SIG-M5 (cell line): ENCODE measurements around the gene ACBD5.
A peak's percentile ranks its signal among the peaks of the same experiment; 100 is the strongest.
"Not testable (repeated sequence)": the region's sequence is repeated elsewhere in the genome, so short reads cannot be mapped to it uniquely, and the experiment has no call there.

Experiments
- DNase-seq: peaks from one replicate; lab custom pipeline; 2025; lab: John Stamatoyannopoulos, UW

Gene ACBD5

GRCh38 chr10:27240212-27241009 is at the start of gene ACBD5:
Gene ACBD5 (minus strand): TSS chr10:27240797. CDS start chr10:27240688, 109 bp downstream.
- DNase-seq = peak; percentile 25

DNA sequence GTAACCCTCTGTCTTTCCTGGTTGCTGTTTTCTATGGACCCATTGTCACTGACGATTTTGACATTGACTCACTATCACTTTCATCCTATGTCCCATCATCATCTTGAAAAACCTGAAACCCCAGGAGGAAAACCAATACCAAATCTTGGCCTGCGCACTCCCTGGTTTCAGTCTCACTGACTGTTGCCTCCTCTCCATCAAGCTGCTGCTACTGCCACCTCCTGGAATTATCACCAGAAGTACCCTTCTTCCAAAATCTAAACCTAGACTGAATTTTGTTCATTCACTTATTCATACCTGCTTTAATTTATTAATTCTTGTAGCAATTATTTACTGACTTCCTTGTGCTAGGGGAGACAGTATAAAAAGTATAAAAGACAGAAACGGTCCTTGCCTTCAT is 44.5 kb upstream of the ACBD5 start:
- no peak for DNase-seq

- no peak for DNase-seq
Observed at GRCh38 chr10:27276581-27276980, 36.0 kb upstream of the ACBD5 start.

DNA sequence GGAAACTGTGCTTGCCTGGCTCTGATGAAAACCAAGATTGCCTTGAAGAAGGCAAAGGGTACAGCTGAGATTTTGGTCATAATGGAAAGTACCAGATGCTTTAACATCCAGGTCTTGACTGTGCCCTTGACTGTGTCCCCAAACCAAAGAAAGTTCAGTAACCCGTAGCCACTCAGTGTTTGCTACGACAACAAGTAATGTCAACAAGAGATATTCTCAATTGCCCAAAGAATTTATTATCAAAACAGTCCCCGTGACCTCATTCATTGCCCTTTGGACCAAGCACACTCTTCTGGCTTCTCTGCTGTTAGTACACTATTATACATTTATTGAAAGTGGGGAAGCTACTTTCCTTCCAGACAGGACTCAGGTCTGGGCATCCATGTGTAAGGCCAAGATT is 25.4 kb upstream of the ACBD5 start:
- DNase-seq = not testable (repeated sequence)

- DNase-seq = not testable (repeated sequence)
Observed at GRCh38 chr10:27262788-27263187, 22.2 kb upstream of the ACBD5 start.

DNA sequence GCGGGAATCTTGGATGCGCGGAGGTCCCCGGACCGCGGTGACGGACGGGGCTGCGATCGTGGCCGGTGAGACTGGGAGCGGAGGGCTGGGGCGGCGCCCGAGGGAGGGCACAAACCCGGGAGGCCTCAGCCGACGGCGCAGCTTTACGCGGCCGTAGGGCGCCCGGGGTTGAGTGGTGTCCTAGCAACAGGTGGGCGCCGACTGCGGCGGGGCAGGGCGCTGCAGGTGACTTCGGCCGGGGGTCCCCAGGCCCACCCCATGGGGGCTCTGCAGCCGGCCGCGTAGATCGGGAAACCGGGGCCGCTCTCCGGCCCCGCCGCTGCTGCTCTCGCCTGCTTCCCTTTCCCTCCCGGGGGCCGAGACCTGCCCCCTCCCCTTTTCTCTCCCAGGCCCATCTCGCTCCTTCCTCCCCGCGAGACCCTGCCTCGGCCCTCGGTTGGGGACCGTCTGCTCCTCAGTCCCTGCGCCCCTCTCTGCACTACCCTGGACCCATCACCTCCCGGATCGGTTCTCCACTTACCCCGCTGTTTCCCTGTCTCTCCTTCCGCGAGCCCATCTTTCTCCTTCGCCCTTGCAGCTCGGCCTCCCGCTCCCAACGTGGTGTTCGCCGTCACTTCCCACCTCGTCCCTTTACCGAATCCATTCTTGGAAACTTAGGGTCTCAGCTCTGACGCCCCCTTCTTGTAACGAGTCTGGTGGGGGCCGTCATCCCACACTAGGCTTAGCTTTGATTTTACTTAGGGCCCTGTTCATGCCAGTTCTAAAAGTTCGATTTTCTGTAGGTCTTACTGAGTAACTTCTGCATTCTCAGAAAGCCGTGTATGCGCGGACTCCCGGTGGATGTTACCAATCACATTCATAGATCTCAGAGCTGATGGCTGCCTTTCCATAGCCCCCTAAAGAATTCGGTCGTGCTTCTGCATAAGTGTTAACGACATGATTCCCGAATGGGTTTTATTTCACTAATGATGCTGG is 18.5 kb upstream of the ACBD5 start:
- DNase-seq = no peak

DNA sequence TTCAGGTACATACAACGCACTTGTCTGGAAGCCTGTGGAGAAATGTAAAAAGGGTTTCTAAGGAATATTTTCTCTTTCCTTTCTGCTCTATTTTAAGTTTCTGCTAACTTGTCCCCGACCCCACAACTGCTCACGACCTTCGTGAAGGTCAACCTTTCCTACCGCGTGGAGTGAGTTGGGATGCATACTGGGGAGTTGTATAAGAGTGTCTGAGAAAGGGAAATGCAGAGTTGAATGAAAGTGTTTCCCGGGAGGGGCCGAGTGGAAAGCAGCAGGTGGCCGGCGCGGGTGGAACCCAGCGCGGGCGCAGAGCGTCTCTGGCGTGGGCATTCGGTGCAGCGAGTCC is 17.9 kb upstream of the ACBD5 start:
- no peak for DNase-seq

- no peak for DNase-seq
Observed at GRCh38 chr10:27256299-27257189, 15.9 kb upstream of the ACBD5 start.

GRCh38 chr10:27253576-27253975 is 13.0 kb upstream of the ACBD5 start:
- no peak for DNase-seq

DNA sequence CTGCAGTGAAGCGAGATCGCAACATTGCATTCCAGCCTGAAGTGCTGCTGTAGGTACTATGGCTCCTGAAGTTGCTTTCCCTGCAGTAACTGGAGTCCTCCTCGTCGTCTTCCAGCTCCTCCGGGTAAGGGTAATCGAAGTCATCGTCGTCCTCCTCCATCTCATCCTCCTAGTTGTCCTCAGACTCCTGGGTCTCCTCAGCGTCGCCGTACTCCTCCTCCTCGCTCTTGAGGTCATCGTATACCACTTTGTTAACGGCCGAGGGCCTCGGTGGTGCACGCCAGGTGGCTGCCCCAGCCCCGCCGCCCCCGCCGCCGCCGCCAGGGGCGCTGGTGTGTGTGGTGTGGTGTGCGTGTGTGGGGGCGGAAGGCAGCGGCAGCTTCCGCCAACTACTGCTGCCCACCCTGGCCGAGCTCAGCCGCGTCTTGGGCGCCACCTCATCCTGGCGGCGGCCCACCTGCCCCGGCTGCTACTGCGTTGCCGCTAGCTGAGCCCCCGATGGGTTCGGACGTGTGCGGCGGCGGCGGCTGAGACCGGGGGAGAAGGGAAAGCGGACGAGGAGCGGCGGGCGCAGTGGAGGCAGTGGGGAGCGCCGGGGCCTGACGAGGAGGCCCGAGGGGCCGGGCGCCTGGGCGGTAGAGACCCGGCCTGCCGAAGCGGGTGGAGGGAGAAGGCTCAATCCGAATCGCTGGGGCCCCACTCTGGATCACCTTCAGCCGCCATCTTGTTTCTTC is 11.8 kb upstream of the ACBD5 start:
- no peak for DNase-seq

- no peak for DNase-seq
Observed at GRCh38 chr10:27251554-27251953, 11.0 kb upstream of the ACBD5 start.

DNA sequence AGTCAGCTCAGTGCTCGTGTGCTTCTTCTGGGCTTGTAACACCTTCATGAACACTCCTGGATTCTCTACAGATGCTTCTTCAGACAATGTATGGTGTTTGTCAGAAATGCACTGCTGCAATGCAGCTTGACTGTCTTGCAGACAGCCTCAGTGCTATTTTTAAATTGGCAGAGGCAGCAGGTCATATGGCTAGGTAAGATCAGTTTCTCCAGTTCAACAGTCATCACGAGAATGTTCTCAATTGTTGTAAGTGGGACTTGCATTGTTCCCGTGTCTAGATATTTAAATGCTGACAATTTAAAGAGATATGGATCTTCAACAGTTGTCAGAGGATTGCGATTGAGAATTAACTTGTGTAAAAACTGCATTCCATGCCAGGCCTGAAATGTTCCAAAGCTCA is 7.6 kb upstream of the ACBD5 start:
- DNase-seq = no peak

- no peak for DNase-seq
Observed at GRCh38 chr10:27247441-27247840, 6.8 kb upstream of the ACBD5 start.

GRCh38 chr10:27247006-27247405 is 6.4 kb upstream of the ACBD5 start:
- no peak for DNase-seq

- no peak for DNase-seq
Observed at GRCh38 chr10:27245836-27246235, 5.2 kb upstream of the ACBD5 start.

GRCh38 chr10:27244976-27245375 is 4.4 kb upstream of the ACBD5 start:
- DNase-seq = no peak

DNA sequence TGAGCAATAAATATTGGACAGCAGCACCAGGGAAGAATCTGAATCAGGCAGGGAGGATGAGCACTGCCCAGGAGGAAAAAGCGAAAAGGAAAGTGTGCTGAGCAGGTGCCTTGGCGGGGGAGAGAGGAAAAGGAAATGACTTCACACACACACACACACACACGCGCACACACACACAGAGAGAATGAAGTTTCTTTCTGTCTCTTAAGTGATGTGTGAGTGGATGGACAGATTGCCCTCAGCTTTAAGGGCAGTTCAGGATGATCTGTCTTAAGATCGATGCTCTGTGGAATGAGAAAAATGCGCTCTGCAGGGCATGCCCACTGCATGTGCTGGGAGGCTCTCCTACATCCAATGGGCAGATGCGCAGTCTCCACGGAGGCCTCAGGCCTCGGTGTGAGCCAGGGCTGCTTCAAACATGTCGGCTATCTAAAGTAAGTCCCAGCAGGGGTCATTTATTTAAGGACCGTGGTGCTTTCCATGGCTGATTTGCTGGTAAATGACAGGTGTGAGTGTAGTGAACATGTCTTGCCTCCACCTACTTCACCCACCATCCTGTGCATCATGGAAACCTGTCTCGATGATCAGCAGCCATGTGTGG is 2.5 kb upstream of the ACBD5 start:
- peak; percentile 7 for DNase-seq

GRCh38 chr10:27242473-27242950 is 1.9 kb upstream of the ACBD5 start:
- no peak for DNase-seq

GRCh38 chr10:27241652-27242472 is 1.3 kb upstream of the ACBD5 start:
- peak; percentile 38 for DNase-seq
